Stimulated activated CD8-positive, alpha-beta memory T cell treated with anti-CD3 and anti-CD28 coated beads, Interleukin-12 subunit alpha, Interleukin-12 subunit beta, amount 100 ng/mL, for 1 hour (primary cell): ENCODE results near the gene MINPP1.
A peak's percentile ranks its signal among the peaks of the same experiment; 100 is the strongest.
"Not testable (repeated sequence)": the region's sequence is repeated elsewhere in the genome, so short reads cannot be mapped to it uniquely, and the experiment has no call there.

Source experiments
- DNase-seq: peaks from one replicate; pipeline ENCODE4 v3.0.0-alpha.2; 2020; ENCODE audit warnings: low read depth

The MINPP1 gene, protein sequence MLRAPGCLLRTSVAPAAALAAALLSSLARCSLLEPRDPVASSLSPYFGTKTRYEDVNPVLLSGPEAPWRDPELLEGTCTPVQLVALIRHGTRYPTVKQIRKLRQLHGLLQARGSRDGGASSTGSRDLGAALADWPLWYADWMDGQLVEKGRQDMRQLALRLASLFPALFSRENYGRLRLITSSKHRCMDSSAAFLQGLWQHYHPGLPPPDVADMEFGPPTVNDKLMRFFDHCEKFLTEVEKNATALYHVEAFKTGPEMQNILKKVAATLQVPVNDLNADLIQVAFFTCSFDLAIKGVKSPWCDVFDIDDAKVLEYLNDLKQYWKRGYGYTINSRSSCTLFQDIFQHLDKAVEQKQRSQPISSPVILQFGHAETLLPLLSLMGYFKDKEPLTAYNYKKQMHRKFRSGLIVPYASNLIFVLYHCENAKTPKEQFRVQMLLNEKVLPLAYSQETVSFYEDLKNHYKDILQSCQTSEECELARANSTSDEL

DNA sequence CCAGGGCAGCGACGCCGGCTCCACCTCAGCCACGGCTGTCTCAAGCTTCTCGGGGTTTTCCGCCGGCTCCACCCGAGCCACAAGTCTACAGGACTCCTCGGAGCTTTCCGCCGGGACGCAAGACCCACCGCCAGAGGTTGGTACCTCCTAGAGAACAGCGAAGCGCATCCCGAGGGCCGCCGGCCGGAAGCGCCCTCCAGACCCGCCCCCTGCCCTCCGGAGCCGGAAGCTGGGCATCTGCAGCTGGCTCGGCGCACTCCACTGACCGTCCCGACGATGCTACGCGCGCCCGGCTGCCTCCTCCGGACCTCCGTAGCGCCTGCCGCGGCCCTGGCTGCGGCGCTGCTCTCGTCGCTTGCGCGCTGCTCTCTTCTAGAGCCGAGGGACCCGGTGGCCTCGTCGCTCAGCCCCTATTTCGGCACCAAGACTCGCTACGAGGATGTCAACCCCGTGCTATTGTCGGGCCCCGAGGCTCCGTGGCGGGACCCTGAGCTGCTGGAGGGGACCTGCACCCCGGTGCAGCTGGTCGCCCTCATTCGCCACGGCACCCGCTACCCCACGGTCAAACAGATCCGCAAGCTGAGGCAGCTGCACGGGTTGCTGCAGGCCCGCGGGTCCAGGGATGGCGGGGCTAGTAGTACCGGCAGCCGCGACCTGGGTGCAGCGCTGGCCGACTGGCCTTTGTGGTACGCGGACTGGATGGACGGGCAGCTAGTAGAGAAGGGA lies at the start of gene MINPP1:
MINPP1 (plus strand) TSS at position 254 of the 726 bp plus-strand sequence; CDS start at position 277, 23 bp downstream.
- peak; percentile 54 for DNase-seq

DNA sequence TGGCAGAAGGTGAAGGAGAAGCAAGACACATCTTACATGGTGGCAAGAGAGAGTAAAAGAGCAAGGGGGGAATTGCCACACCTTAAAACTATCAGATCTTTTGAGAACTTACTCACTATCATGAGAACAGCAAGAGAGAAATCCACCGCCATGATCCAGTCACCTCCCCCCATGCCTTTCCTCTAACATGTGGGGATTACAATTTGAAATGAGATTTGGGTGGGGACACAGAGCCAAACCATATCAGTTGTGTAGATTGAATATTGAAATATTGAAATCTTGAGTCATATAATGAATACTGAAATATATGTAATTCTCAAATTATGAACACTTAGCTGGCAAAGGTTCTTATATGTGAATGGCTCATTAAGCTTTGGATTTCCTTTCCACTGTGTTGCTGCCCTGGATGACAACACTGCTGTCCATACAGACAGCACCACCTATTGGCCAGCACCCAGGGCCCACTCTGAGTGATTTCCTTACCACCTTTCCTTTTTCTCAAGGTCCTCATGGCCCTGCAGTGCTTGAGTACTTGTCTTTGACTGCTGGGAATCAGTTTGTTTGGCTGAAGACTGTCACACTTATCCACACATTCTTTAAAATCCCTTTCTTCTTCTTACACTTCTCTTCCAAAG lies 48.0 kb upstream of the MINPP1 start:
- not testable (repeated sequence) for DNase-seq

GRCh38 chr10:87461751-87462150 lies 42.9 kb upstream of the MINPP1 start:
- not testable (repeated sequence) for DNase-seq

GRCh38 chr10:87466849-87467248 lies 37.8 kb upstream of the MINPP1 start:
- not testable (repeated sequence) for DNase-seq

GRCh38 chr10:87488733-87489132 lies 16.0 kb upstream of the MINPP1 start:
- not testable (repeated sequence) for DNase-seq

GRCh38 chr10:87490285-87490684 lies 14.4 kb upstream of the MINPP1 start:
- not testable (repeated sequence) for DNase-seq

GRCh38 chr10:87492450-87492849 lies 12.2 kb upstream of the MINPP1 start:
- not testable (repeated sequence) for DNase-seq

DNA sequence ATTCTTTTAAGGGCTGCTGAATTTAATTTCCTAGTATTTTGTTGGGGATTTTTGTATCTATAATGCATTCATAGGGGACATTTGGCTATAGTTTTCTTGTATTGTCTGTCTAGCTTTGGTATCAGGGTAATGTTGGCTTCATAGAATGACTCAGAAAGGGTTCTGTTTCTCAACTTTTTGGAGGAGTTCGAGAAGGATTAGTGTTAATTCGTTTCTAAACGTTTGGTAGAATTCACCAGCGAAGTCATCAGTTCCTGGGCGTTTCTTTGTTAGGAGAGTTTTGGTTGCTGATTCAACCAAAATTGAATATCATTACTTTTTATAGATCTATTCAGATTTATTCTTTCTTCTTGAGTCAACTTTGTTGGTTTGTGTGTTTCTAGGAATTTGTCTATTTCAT lies 9.2 kb upstream of the MINPP1 start:
- DNase-seq, result not testable (repeated sequence)

DNA sequence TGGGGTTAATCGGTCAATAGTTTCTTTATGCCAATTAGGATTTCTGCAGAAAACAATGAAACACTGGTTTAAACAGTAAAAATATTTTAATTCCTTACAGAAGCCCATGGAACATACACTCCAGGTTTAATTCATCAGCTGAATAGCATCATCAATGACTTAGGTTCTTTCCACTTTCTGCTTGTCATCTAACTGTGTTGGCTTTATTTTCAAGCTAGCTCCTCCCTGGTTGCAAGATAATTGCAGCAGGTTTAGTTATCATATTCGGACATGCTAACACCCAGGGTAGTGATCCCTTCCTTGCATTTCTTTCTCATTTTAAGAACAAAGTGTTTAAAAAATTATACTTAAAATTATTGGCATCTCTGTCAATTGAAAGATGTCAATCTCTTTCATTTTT lies 7.3 kb upstream of the MINPP1 start:
- not testable (repeated sequence) for DNase-seq

GRCh38 chr10:87498106-87498789 lies 6.4 kb upstream of the MINPP1 start:
- not testable (repeated sequence) for DNase-seq

DNA sequence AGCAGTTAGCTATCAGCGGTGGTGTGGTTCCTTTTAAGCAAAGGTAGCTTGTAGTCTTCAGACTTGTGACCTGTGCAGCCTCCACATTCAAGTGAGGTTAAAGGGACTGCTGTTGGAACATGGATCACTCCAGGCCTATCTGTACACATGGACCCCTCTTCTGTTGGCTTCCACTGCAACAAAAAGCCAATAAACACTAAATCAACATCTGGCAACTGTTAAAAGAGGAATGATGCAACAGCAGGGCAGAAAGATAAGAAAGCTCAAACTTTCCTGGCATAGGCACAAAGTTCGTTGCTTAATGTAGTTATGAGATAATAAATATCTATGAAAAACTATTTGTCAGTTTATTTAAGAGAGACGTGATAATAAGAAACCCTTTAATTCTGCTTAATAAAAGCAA lies 4.0 kb upstream of the MINPP1 start:
- no peak for DNase-seq

DNA sequence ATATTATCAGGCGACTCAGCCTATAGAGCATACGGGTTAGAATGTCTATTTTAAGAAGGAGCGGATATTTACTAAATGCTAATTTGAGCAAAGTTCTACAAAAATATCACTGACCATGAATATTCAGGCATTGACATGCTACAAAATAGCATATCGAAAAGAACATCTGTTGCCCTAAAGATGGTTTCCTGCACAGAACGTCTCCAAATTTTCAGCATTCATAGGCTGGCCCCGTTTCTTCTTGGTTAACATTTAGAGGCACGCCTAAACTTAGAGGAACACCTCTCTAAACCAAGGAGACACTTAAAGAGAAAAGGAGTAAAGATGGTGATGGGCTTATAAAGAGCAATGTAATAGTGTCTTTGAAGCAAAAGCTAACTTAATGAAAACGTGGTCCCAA lies 1.3 kb upstream of the MINPP1 start:
- no peak for DNase-seq

- DNase-seq, result no peak
These were observed 807 bp upstream of the MINPP1 start for GRCh38 chr10:87503886-87504285.

- DNase-seq, result no peak
These were observed 420 bp upstream of the MINPP1 start for GRCh38 chr10:87504307-87504639.

GRCh38 chr10:87505366-87506111 lies 846 bp downstream of the MINPP1 start:
- DNase-seq, result peak; percentile 10

DNA sequence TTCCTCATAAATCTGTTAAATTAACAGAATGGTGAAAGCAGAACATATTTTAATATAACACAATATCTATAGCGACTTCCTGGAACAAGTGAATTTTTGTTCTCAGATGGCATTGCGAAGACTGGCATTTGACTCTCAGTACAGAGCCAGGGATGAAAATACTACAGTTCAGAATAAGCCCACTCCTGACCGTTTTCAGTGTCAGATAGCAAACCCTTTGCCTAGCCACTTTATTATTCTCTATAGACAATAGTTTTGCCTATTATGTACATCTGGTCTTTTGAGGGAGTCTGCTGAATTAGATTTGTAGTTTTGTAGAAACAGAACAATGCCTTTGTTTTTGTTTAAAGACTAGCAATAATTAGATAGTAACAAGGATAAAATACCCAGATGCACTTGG lies 2.3 kb downstream of the MINPP1 start:
- no peak for DNase-seq

GRCh38 chr10:87507879-87508483 lies 3.3 kb downstream of the MINPP1 start:
- no peak for DNase-seq

GRCh38 chr10:87508837-87509236 lies 4.1 kb downstream of the MINPP1 start:
- DNase-seq, result no peak

DNA sequence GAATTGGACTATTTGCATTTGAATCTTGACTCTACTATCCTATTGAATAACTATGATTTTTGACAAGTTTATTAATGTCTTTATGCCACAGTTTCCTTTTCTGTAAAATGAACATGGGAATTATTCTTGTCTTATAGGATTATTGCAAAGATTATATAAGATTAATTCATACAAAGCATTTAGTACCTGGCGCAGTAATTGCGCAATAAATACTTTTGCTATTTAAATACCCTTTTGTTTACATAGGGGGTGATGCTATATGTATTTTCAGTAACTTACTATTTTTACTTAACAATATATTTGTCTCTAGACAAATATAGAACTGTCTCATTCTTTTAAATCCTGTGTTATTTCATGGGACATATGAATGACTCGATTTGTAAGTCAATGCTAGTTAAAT lies 5.3 kb downstream of the MINPP1 start:
- no peak for DNase-seq

DNA sequence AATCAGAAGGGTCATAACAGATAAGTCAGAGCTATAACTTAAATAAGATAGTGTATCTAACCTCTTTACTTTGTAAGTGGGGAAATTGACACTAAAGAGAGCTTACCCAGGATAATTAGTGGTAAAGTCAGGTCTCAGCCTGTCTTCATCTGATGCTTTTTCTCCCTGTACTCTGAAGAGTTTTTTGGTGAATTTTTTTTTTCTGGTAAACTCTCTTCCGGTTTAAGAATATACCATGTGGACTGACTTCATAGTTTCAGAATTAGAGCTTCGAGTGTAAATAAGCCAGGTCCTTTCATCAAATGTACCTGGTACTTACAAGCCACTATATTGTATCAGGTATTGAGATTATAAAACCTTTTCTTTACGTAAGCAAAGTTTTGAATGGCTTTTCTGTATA lies 6.8 kb downstream of the MINPP1 start:
- DNase-seq, result no peak

DNA sequence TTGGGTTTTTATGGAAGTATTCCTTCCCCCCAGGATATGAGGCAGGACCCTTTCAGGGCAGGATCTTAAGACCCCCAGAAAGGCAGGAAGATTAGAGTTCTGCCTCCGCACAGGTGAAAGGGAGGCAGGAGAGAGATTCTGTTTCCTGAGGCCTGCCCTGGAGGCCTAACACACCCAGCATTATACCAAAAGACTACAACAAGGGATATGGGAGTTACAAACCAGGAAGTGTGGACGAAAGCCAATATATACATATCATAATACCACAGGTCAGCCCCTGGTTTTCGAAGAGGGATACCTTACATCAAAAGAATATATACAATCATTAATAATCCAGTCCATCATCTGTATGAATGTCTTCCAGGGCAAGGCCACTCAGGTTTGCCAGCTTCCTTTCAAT lies 14.2 kb downstream of the MINPP1 start:
- no peak for DNase-seq
